Common myeloid progenitor, CD34-positive (primary cell): ENCODE results near the gene NIM1K.

ENCODE experiments used
- CTCF ChIA-PET: fragments of 350-600 bp; sonication (Branson Sonifier 250); formaldehyde crosslinking; loops from one replicate; lab custom pipeline; 2021; ENCODE audit warnings: antibody characterized with exemption; lab: Charles Lee
- POLR2A ChIA-PET: fragments of 350-600 bp; sonication (Branson Sonifier 250); formaldehyde crosslinking; loops from one replicate; lab custom pipeline; 2021; ENCODE audit warnings: antibody characterized with exemption; lab: Charles Lee
- DNase-seq, 3 donors: peaks; one replicate each; pipeline versions ENCODE4 v3.0.0 to v3.0.0-alpha.2; 2013
- H3K27ac ChIP-seq, 2 experiments: 1 replicate in 1 of 2; 2 replicates in 1 of 2; pipeline ENCODE4 v1.7.0; 2013; ENCODE audit warnings: inconsistent platforms in 2 of 2, low read length in 2 of 2, mild to moderate bottlenecking in 2 of 2, low read depth in 1 of 2, moderate library complexity in 1 of 2; ENCODE audit not compliant: severe bottlenecking in 2 of 2, insufficient read depth in 1 of 2, poor library complexity in 1 of 2
- H3K27me3 ChIP-seq, 5 experiments: replicated peaks in 2 of 5; 1 replicate in 3 of 5; 2 replicates in 2 of 5; pipeline versions ENCODE4 v1.6.1 to v1.7.0; 2013; ENCODE audit warnings: low read length in 4 of 5, mild to moderate bottlenecking in 2 of 5, moderate library complexity in 2 of 5, inconsistent platforms in 1 of 5; ENCODE audit not compliant: insufficient read depth in 5 of 5, control insufficient read depth in 4 of 5
- H3K36me3 ChIP-seq, 4 experiments: 1 replicate in 2 of 4; 2 replicates in 2 of 4; pipeline versions ENCODE4 v1.6.1 to v1.7.0; 2013; ENCODE audit warnings: low read length in 3 of 4, control low read depth in 1 of 4, mild to moderate bottlenecking in 1 of 4; ENCODE audit not compliant: control insufficient read depth in 4 of 4, insufficient read depth in 4 of 4
- H3K4me1 ChIP-seq, 4 experiments: 1 replicate in 3 of 4; 2 replicates in 1 of 4; pipeline versions ENCODE4 v1.6.1 to v1.7.1; 2013; ENCODE audit warnings: low read length in 3 of 4, mild to moderate bottlenecking in 3 of 4, control low read depth in 1 of 4, inconsistent platforms in 1 of 4, moderate library complexity in 1 of 4; ENCODE audit not compliant: control insufficient read depth in 4 of 4, insufficient read depth in 4 of 4; ENCODE audit errors: control extremely low read depth in 1 of 4
- H3K4me3 ChIP-seq, 7 experiments: 1 replicate in 4 of 7; 2 replicates in 3 of 7; pipeline versions ENCODE4 v1.5.1 to v1.7.0; 2013; ENCODE audit warnings: mild to moderate bottlenecking in 7 of 7, low read length in 6 of 7, moderate library complexity in 6 of 7, inconsistent platforms in 2 of 7, low read depth in 2 of 7, control low read depth in 1 of 7; ENCODE audit not compliant: insufficient read depth in 4 of 7, control insufficient read depth in 1 of 7; ENCODE audit errors: extremely low read depth in 1 of 7
- H3K9me3 ChIP-seq, 5 experiments: 1 replicate in 4 of 5; 2 replicates in 1 of 5; pipeline versions ENCODE4 v1.6.1 to v1.7.1; 2013; ENCODE audit warnings: low read length in 4 of 5, mild to moderate bottlenecking in 2 of 5, inconsistent platforms in 1 of 5, low read depth in 1 of 5, moderate library complexity in 1 of 5; ENCODE audit not compliant: control insufficient read depth in 4 of 5, insufficient read depth in 2 of 5; ENCODE audit errors: control extremely low read depth in 1 of 5
- WGBS: methylation state at CpG from one replicate; pipeline ENCODE4 v1.1.5; 2013; ENCODE audit not compliant: insufficient coverage; 5-methylcytosine and 5-hydroxymethylcytosine counted together

The NIM1K gene

GRCh38 chr5:43270645-43271044 is 78.6 kb downstream of the NIM1K start:
- POLR2A ChIA-PET = no interaction called here

DNA sequence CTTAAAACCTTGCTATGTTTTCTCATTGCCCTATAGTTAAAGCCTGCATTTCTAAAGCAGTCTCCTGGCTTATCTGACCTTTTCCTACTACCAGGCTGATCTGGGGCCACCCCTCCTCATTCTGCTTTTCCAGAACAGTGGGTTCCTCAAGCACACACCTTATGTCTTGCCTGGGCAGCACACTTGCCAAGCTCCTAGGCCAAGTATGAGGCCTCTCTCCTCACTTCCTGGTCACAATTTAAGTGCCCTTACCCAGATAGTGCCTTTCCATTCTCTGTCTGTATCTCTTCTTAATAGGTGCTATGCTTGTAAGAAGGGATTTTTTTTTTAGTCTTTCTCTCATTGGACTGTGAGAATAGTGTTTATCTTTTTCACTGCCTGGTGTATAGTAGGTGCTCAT is 81.5 kb downstream of the NIM1K start:
- DNase-seq = no peak
- Histone ChIP-seq H3K4me1 (no peaks in the 10 kb centered on the region), H3K4me3 (no peak overlapping the region), H3K36me3 (no peaks in the 10 kb centered on the region), H3K27ac (no peak overlapping the region), H3K27me3 (peaks cover 0 to 7% (median 0%) of the 10 kb centered on the region in 5 experiments), H3K9me3 (peaks cover 0 to 5% (median 0%) of the 10 kb centered on the region in 5 experiments)
- POLR2A ChIA-PET = no interaction called here
- CTCF ChIA-PET = interaction anchor here (1.7 kb wide), 1 partner anchor 33 kb away, joined by 3 read pairs; no protein-coding TSS in a partner anchor

More at GRCh38 chr5:43270645-43271044, 78.6 kb downstream of the NIM1K start:
- Histone ChIP-seq H3K4me1 (no peaks in the 10 kb centered on the region), H3K36me3 (no peaks in the 10 kb centered on the region), H3K9me3 (peaks cover 0 to 6% (median 0%) of the 10 kb centered on the region in 5 experiments), H3K4me3 (no peak overlapping the region), H3K27me3 (peaks cover 0 to 3% (median 0%) of the 10 kb centered on the region in 5 experiments), H3K27ac (no peak overlapping the region)
- no peak for DNase-seq
- CTCF ChIA-PET = no interaction called here
- WGBS = 80% methylated on average over 1 of the region's 1 CpG

GRCh38 chr5:43274435-43275114 is 82.5 kb downstream of the NIM1K start:
- H3K4me3 ChIP-seq = no peak overlapping the region
- peaks cover 0 to 3% (median 0%) of the 10 kb centered on the region in 5 experiments for H3K9me3 ChIP-seq
- no peaks in the 10 kb centered on the region for H3K36me3 ChIP-seq
- CTCF ChIA-PET = interaction anchor here (1.7 kb wide), 1 partner anchor 32 kb away, joined by 3 read pairs; no protein-coding TSS in a partner anchor
- H3K4me1 ChIP-seq = no peaks in the 10 kb centered on the region
- DNase-seq = peak; percentile 11 to 60 (median 50)
- POLR2A ChIA-PET = no interaction called here
- H3K27me3 ChIP-seq = peaks cover 0 to 7% (median 0%) of the 10 kb centered on the region in 5 experiments
- no peak overlapping the region for H3K27ac ChIP-seq
- 44% methylated on average over 3 of the region's 7 CpGs for WGBS

GRCh38 chr5:43275391-43275790 is 83.4 kb downstream of the NIM1K start:
- WGBS = 97% methylated on average over 4 of the region's 4 CpGs
- Histone ChIP-seq H3K27me3 (peaks cover 0 to 6% (median 0%) of the 10 kb centered on the region in 5 experiments), H3K9me3 (no peaks in the 10 kb centered on the region), H3K36me3 (no peaks in the 10 kb centered on the region), H3K27ac (no peak overlapping the region), H3K4me1 (no peaks in the 10 kb centered on the region), H3K4me3 (no peak overlapping the region)
- POLR2A ChIA-PET = no interaction called here
- DNase-seq = no peak
- CTCF ChIA-PET = interaction anchor here (1.7 kb wide), 1 partner anchor 30 kb away, joined by 6 read pairs; no protein-coding TSS in a partner anchor

DNA sequence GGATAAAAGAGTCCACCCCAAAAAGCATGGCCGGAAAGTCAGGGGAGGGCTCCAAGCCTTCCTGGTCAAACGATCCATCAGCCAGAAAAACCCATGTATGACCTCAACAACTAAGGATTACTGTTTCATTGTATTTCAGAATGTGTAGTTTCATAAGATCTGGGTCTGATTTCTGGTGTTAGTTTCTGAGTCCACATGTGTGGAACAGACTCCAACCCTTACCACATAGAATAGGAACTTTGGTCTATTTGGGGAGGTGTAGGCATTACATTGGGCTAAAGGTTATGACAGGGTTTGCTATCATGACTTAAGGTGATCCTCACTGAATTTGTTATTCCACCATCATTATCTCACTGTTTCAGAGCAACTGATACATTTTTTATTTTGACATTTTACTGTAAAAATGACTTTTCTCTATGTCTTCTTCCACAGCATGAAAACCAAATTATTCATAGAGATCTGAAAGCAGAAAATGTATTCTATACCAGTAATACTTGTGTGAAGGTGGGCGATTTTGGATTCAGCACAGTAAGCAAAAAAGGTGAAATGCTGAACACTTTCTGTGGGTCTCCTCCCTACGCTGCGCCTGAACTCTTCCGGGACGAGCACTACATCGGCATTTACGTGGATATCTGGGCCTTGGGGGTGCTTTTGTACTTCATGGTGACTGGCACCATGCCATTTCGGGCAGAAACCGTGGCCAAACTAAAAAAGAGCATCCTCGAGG is 87.7 kb downstream of the NIM1K start:
- POLR2A ChIA-PET = no interaction called here
- H3K9me3 ChIP-seq = no peaks in the 10 kb centered on the region

DNA sequence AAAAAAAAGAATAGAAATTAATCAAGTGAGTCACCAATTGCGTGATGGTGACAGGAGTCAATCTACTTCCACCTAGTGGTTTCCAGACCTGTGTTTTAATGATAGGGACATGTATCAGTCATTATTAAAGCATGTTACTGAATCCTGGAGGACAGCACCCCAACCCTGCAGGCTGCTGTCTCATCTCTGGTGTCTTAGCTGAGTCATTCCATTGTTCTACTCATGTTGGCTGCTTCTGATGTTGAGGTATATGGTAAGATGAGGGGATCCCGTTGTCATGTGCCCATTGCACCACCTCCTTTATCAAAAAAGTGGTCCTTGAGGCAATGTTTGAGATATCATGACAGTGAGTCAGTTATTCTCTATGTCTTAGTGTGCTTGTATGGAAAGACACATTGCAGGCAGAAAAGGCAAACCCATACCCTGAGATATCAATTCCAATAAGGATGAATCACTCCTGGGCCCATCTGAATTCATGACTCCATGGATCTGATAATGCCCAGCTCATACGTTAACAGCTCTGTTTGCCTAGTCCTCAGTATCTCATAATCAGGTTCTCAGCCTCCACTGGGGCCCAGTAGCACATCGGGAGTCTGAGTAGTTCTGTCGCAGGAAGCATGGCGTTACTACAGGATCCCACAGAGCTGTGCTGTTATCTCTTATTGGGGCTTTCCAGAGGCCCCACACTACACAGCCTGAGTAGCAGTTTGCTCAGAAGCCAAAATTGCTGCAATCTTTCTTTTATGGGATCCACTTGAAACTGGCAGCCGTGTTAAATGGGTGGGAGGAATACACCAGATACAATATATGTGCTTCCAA is 90.0 kb downstream of the NIM1K start:
- Histone ChIP-seq H3K27me3 (no peaks in the 10 kb centered on the region), H3K4me3 (no peak overlapping the region), H3K36me3 (peaks cover 0 to 9% (median 6%) of the 10 kb centered on the region in 4 experiments), H3K27ac (no peak overlapping the region), H3K9me3 (no peaks in the 10 kb centered on the region), H3K4me1 (no peaks in the 10 kb centered on the region)
- POLR2A ChIA-PET = no interaction called here
- DNase-seq = no peak
- 93% methylated on average over 5 of the region's 7 CpGs for WGBS
- CTCF ChIA-PET = no interaction called here

More for the DNA sequence above, 87.7 kb downstream of the NIM1K start:
- Histone ChIP-seq H3K36me3 (no peaks in the 10 kb centered on the region), H3K4me3 (no peak overlapping the region), H3K27ac (no peak overlapping the region), H3K4me1 (no peaks in the 10 kb centered on the region), H3K27me3 (peaks cover 0 to 5% (median 0%) of the 10 kb centered on the region in 5 experiments)
- CTCF ChIA-PET = no interaction called here
- WGBS = 97% methylated on average over 11 of the region's 12 CpGs
- no peak for DNase-seq
